Medulla oblongata (tissue), 1 donor: ENCODE measurements around the gene GTF3C4.

Source experiments
- DNase-seq: peaks from one replicate; pipeline ENCODE4 v3.0.0-alpha.2; 2015; ENCODE audit errors: extremely low spot score

Gene GTF3C4

DNA sequence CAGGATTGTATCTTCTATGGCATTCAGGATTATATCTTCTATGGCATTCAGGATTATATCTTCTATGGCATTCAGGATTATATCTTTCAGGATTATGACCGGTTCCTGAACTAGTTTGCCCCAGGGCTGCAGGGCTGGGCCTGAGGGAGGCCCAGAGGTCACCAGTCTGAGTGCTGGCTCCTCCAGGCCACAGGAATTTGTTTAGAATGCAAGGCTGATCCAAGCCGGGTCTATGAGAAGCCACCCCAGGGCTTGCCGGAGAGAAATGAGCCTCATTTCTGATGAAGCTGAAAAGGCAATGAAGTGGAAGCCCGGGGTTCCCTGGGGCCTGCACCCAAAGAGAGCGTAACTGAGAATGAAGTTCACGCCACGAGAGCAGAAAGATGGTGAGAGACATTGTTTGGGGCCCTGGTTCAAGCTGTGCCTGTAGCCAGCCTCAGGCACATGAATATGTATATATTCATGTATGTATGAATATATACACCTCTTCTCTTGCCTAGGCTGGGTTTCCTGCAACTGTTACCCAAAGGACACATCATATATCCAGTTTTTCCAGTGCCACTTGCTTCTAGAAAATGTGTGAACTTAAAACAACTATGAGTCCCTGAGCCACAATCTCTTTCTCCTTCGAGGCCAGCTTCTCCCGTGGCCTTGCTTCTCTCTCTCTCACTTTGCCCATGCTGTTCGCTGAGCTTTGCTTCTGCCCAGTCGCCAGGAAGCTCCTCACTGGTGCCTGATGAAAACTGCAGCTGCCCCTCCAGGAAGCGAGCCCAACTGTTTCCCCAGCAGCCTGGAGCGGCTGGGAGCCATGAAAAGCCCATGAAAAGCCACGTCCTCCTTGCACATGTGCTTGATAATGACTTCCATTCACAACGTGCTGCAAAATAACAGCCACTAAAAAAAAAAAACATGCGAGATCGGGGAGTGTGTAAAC lies 62.3 kb downstream of the GTF3C4 start:
- no peak for DNase-seq

DNA sequence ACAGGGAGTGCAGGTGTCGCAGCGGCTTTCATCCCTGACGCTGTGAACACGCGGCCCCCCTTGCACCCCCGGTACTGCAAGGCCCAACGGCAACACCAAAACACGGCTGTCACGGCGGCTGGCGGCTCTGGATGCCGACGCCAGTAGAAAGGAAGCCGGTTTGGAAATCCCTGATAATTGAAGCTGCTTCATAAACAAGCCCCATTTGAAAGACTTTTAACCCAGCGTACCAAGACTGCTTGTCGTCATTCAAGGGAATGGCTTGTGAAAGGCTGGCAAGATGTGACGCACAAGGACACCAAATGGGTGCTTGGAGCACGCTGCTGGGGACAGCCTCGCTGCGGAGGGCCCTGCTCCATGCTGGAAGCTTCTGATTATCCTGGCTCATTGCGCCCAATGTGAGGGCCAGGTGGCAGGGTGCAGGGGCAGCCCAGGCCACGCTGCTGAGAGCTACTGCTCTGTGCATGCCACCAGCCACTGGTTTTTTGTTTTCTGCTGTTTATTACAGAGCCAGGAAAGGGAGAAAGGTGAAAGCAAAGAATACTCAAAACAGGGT lies 63.1 kb downstream of the GTF3C4 start:
- DNase-seq, result peak; percentile 20

GRCh38 chr9:132739710-132740310 lies 69.5 kb downstream of the GTF3C4 start:
- no peak for DNase-seq

GRCh38 chr9:132740526-132741309 lies 70.5 kb downstream of the GTF3C4 start:
- no peak for DNase-seq

GRCh38 chr9:132742821-132743311 lies 72.6 kb downstream of the GTF3C4 start:
- DNase-seq, result no peak

DNA sequence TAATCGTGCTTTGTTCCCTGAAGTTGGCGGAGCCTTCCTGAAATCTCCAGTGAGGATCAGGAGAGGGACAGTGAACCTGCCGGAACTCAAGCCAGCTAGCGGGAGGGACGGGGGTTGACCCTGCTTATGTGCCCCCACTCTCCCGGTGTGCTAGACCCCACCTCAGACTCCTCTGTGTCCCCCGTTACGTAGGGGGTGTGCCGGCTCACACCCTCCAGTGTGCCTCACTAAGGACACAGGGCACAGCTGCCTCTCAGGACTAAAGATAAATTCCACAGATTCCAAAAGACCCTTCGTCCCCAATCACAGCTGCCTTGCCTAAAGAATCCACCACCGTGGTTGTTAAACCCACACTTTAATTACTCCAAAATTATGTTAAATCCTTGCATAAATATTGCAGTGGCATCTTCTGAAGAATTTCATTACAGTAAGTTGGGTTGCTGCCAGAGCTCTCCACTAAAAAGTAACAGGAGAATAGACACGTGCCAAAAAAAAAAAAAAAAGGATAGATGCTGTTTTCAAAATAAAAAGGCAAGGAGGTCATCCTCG lies 73.7 kb downstream of the GTF3C4 start:
- DNase-seq, result no peak
